HEK293T (cell line): ENCODE results near the gene C2CD3.

Source experiments
- CTCF ChIA-PET: fragments of 350-600 bp; formaldehyde crosslinking; extraction: SDS; loops from one replicate; lab custom pipeline; 2021; ENCODE audit warnings: antibody characterized with exemption, inconsistent platforms; lab: Yijun Ruan, JAX
- POLR2A ChIA-PET: fragments of 350-600 bp; formaldehyde crosslinking; extraction: SDS; loops from one replicate; lab custom pipeline; 2020; ENCODE audit warnings: antibody characterized with exemption, inconsistent platforms; lab: Yijun Ruan, JAX
- DNase-seq: peaks from one replicate; pipeline ENCODE4 v3.0.0; 2012; ENCODE audit warnings: mixed read lengths; ENCODE audit errors: extremely low spot score
- ARNT ChIP-seq: fragments of 450-650 bp; IDR thresholded peaks from 2 replicates; pipeline ENCODE4 v1.6.1; 2017; ENCODE audit warnings: mild to moderate bottlenecking
- BHLHE40 ChIP-seq: fragments of 450-650 bp; IDR thresholded peaks from 2 replicates; pipeline ENCODE4 v1.6.1; 2016; ENCODE audit warnings: mild to moderate bottlenecking, moderate library complexity, borderline replicate concordance
- CTBP1 ChIP-seq: fragments of 450-650 bp; IDR thresholded peaks from 2 replicates; pipeline ENCODE4 v1.6.1; 2016; ENCODE audit warnings: borderline replicate concordance
- ELF4 ChIP-seq: fragments of 450-650 bp; IDR thresholded peaks from 2 replicates; pipeline ENCODE4 v1.6.1; 2017; ENCODE audit warnings: antibody characterized with exemption
- FOXA1 ChIP-seq: fragments of 450-650 bp; IDR thresholded peaks from 2 replicates; pipeline ENCODE4 v1.6.1; 2016; ENCODE audit warnings: mild to moderate bottlenecking
- FOXK2 ChIP-seq: fragments of 450-650 bp; IDR thresholded peaks from 2 replicates; pipeline ENCODE4 v1.6.1; 2016; ENCODE audit warnings: mild to moderate bottlenecking
- FOXM1 ChIP-seq: fragments of 450-650 bp; IDR thresholded peaks from 2 replicates; pipeline ENCODE4 v1.6.1; 2017; ENCODE audit warnings: mild to moderate bottlenecking, borderline replicate concordance
- HDGF ChIP-seq: fragments of 450-650 bp; IDR thresholded peaks from 2 replicates; pipeline ENCODE4 v1.6.1; 2017; ENCODE audit warnings: antibody characterized with exemption, borderline replicate concordance
- L3MBTL2 ChIP-seq: fragments of 450-650 bp; conservative IDR thresholded peaks from 2 replicates; pipeline ENCODE4 v1.6.1; 2016; ENCODE audit warnings: mild to moderate bottlenecking
- LEF1 ChIP-seq: fragments of 450-650 bp; IDR thresholded peaks from 2 replicates; pipeline ENCODE4 v1.6.1; 2017; ENCODE audit warnings: mild to moderate bottlenecking, borderline replicate concordance
- NFRKB ChIP-seq: fragments of 450-650 bp; IDR thresholded peaks from 2 replicates; pipeline ENCODE4 v1.6.1; 2016; ENCODE audit warnings: mild to moderate bottlenecking, moderate library complexity
- PKNOX1 ChIP-seq: fragments of 450-650 bp; IDR thresholded peaks from 2 replicates; pipeline ENCODE4 v1.6.1; 2016
- SP1 ChIP-seq: fragments of 450-650 bp; IDR thresholded peaks from 2 replicates; pipeline ENCODE4 v1.6.1; 2017
- SUZ12 ChIP-seq: fragments of 450-650 bp; IDR thresholded peaks from 2 replicates; pipeline ENCODE4 v1.6.1; 2016; ENCODE audit warnings: mild to moderate bottlenecking
- TARDBP ChIP-seq: fragments of 450-650 bp; IDR thresholded peaks from 2 replicates; pipeline ENCODE4 v1.6.1; 2016
- ZNF384 ChIP-seq: fragments of 450-650 bp; IDR thresholded peaks from 2 replicates; pipeline ENCODE4 v1.6.1; 2016

C2CD3 gene

GRCh38 chr11:74092425-74092824, 78.4 kb downstream of the C2CD3 start:
- no peak for DNase-seq
- ChIA-PET CTCF (no interaction called here), POLR2A (no interaction called here)
- no peak for TF ChIP-seq CTBP1
- no peak for TF ChIP-seq ARNT
- no peak for TF ChIP-seq FOXA1
- no peak for TF ChIP-seq TARDBP
- TF ChIP-seq PKNOX1: no peak
- no peak for TF ChIP-seq SP1
- no peak for TF ChIP-seq L3MBTL2
- no peak for TF ChIP-seq LEF1
- no peak for TF ChIP-seq SUZ12

GRCh38 chr11:74091549-74091948, 79.3 kb downstream of the C2CD3 start:
- POLR2A ChIA-PET: no interaction called here
- TF ChIP-seq ZNF384 (no peak), ELF4 (no peak), FOXA1 (no peak), PKNOX1 (no peak), HDGF (no peak), TARDBP (no peak), SUZ12 (no peak), NFRKB (no peak), LEF1 (no peak), FOXK2 (no peak), CTBP1 (no peak), L3MBTL2 (no peak), BHLHE40 (no peak), FOXM1 (no peak), SP1 (no peak), ARNT (no peak)
- CTCF ChIA-PET: no interaction called here
- no peak for DNase-seq

GRCh38 chr11:74090701-74091100, 80.1 kb downstream of the C2CD3 start:
- ChIA-PET POLR2A (no interaction called here), CTCF (interaction anchor here (0.7 kb wide), 1 partner anchor 16 kb away, joined by 4 read pairs; no protein-coding TSS in a partner anchor)
- TF ChIP-seq FOXM1 (no peak), FOXA1 (no peak), SUZ12 (no peak), ARNT (no peak)
- no peak for DNase-seq

GRCh38 chr11:74086242-74086884, 84.4 kb downstream of the C2CD3 start:
- no peak for TF ChIP-seq TARDBP
- no peak for TF ChIP-seq PKNOX1
- no peak for DNase-seq
- CTCF ChIA-PET: no interaction called here
- POLR2A ChIA-PET: no interaction called here

GRCh38 chr11:74085542-74085892, 85.3 kb downstream of the C2CD3 start:
- ChIA-PET CTCF (no interaction called here), POLR2A (no interaction called here)

More at GRCh38 chr11:74085542-74085892, 85.3 kb downstream of the C2CD3 start:
- DNase-seq: no peak
- TF ChIP-seq HDGF (no peak), L3MBTL2 (no peak), NFRKB (no peak), LEF1 (no peak), ZNF384 (no peak), PKNOX1 (no peak), SUZ12 (no peak), SP1 (no peak), FOXK2 (no peak), ARNT (no peak), TARDBP (no peak), BHLHE40 (no peak), FOXA1 (no peak), FOXM1 (no peak), CTBP1 (no peak), ELF4 (no peak)
